Fibroblast of lung (primary cell): ENCODE results near the gene GLIS1. TPM values are rescaled to one million over a fixed set of nuclear protein-coding genes. Genes with fewer than 3 reads are reported as not detected.

Experiments
- DNase-seq, 2 donors: peaks; one replicate each; pipeline versions ENCODE4 v3.0.0 to v3.0.0-alpha.2; 2010; ENCODE audit warnings: low read depth in 2 of 2
- H2AFZ ChIP-seq: 2 replicates; pipeline ENCODE4 v1.5.1; 2012; ENCODE audit warnings: low read length, control low read depth, inconsistent platforms
- H3K27ac ChIP-seq: 2 replicates; pipeline ENCODE4 v1.5.1; 2011; ENCODE audit warnings: low read length, control low read depth; ENCODE audit not compliant: insufficient read depth
- H3K27me3 ChIP-seq: 2 replicates; pipeline ENCODE4 v1.5.1; 2011; ENCODE audit warnings: mild to moderate bottlenecking, low read length; ENCODE audit not compliant: control insufficient read depth, insufficient read depth
- H3K36me3 ChIP-seq: 2 replicates; pipeline ENCODE4 v1.5.1; 2011; ENCODE audit warnings: low read length; ENCODE audit not compliant: control insufficient read depth, insufficient read depth
- H3K4me1 ChIP-seq: 2 replicates; pipeline ENCODE4 v1.5.1; 2011; ENCODE audit warnings: low read length; ENCODE audit not compliant: control insufficient read depth, insufficient read depth; ENCODE audit errors: extremely low read depth
- H3K4me2 ChIP-seq: 2 replicates; pipeline ENCODE4 v1.5.1; 2011; ENCODE audit warnings: low read length, control low read depth; ENCODE audit not compliant: insufficient read depth; ENCODE audit errors: extremely low read depth
- H3K4me3 ChIP-seq, 4 experiments: fragments of 200-600 bp in 1 of 4; sonication (generic) in 1 of 4; replicated peaks in 1 of 4; 2 replicates each; pipeline ENCODE4 v1.5.1; 2011 to 2016; ENCODE audit warnings: low read length in 4 of 4, low read depth in 3 of 4, mild to moderate bottlenecking in 3 of 4, control low read depth in 2 of 4, inconsistent platforms in 1 of 4, mixed read lengths in 1 of 4; ENCODE audit not compliant: insufficient read depth in 1 of 4; ENCODE audit errors: control extremely low read depth in 1 of 4
- H3K79me2 ChIP-seq: 2 replicates; pipeline ENCODE4 v1.5.1; 2012; ENCODE audit warnings: mild to moderate bottlenecking, low read length, inconsistent platforms; ENCODE audit not compliant: control insufficient read depth, insufficient read depth
- H3K9ac ChIP-seq: 2 replicates; pipeline ENCODE4 v1.5.1; 2011; ENCODE audit warnings: mild to moderate bottlenecking, low read length, control low read depth; ENCODE audit not compliant: insufficient read depth
- H3K9me3 ChIP-seq: 2 replicates; pipeline ENCODE4 v1.5.1; 2012; ENCODE audit warnings: low read depth, low read length; ENCODE audit not compliant: control insufficient read depth, insufficient read depth
- H4K20me1 ChIP-seq: 2 replicates; pipeline ENCODE4 v1.5.1; 2011; ENCODE audit warnings: low read length; ENCODE audit not compliant: control insufficient read depth, insufficient read depth; ENCODE audit errors: extremely low read depth
- CTCF ChIP-seq, 2 donors: IDR thresholded peaks in 1 of 2; conservative IDR thresholded peaks in 1 of 2; 1 replicate in 1 of 2; 2 replicates in 1 of 2; pipeline ENCODE4 v1.5.1; 2011 to 2012; ENCODE audit warnings: low read length in 2 of 2, control low read depth in 1 of 2, inconsistent platforms in 1 of 2, low read depth in 1 of 2, mild to moderate bottlenecking in 1 of 2
- EZH2 ChIP-seq: IDR thresholded peaks from 2 replicates; pipeline ENCODE4 v1.5.1; 2012; ENCODE audit warnings: low read length, control low read depth, mild to moderate bottlenecking; ENCODE audit errors: missing control alignments
- polyA plus RNA-seq, 2 donors: library from polyadenylated mRNA; depleted of rRNA in 1 of 2; stranded (reverse) in 1 of 2; unstranded in 1 of 2; fragments of >200 nt; gene quantifications; 2 replicates each; pipeline ENCODE4 v1.2.1, GENCODE V29; 2011 to 2012; ENCODE audit warnings: missing spikeins in 1 of 2
- total RNA-seq: library from RNA; depleted of rRNA; stranded (reverse); fragments of >200 nt; gene quantifications from 2 replicates; pipeline ENCODE4 v1.2.1, GENCODE V29; 2014

The GLIS1 gene
- total and polyA plus RNA-seq, 2 donors (not counting 1 experiment from before 2014, with no cell fraction given), result under 0.01 to 0.05 TPM

- Histone ChIP-seq H2AFZ (no peak overlapping the region), H3K4me3 (no peak overlapping the region), H3K79me2 (no peaks in the 10 kb centered on the region), H3K36me3 (no peaks in the 10 kb centered on the region), H3K4me1 (peaks cover 2% of the 10 kb centered on the region), H3K9me3 (no peaks in the 10 kb centered on the region), H3K27ac (no peak overlapping the region), H4K20me1 (no peaks in the 10 kb centered on the region), H3K4me2 (no peak overlapping the region), H3K9ac (no peak overlapping the region), H3K27me3 (no peaks in the 10 kb centered on the region)
- TF ChIP-seq EZH2 (no peak), CTCF (conservative IDR thresholded peaks at IDR 0.05 in 1 of 2, IDR thresholded peaks at IDR 0.05 in 1 of 2; ENCODE audit: low read depth in 1 of 2, low read length in 2 of 2) (no peak)
- DNase-seq, result peak; percentile 21 to 71
Measured at GRCh38 chr1:53769780-53770179, 30.8 kb upstream of the GLIS1 start.

- Histone ChIP-seq H3K4me2 (no peak overlapping the region), H3K27ac (no peak overlapping the region), H2AFZ (no peak overlapping the region), H3K27me3 (no peaks in the 10 kb centered on the region), H3K79me2 (no peaks in the 10 kb centered on the region), H3K36me3 (no peaks in the 10 kb centered on the region), H4K20me1 (no peaks in the 10 kb centered on the region), H3K4me1 (peaks cover 2% of the 10 kb centered on the region), H3K9ac (no peak overlapping the region), H3K9me3 (no peaks in the 10 kb centered on the region), H3K4me3 (no peak overlapping the region)
- TF ChIP-seq EZH2, result no peak
- no peak for TF ChIP-seq CTCF (conservative IDR thresholded peaks at IDR 0.05 in 1 of 2, IDR thresholded peaks at IDR 0.05 in 1 of 2; ENCODE audit: low read depth in 1 of 2, low read length in 2 of 2)
- DNase-seq, result no peak
Measured at GRCh38 chr1:53769184-53769583, 30.2 kb upstream of the GLIS1 start.

- Histone ChIP-seq H3K79me2 (no peaks in the 10 kb centered on the region), H4K20me1 (no peaks in the 10 kb centered on the region), H3K36me3 (no peaks in the 10 kb centered on the region), H3K27ac (peak overlapping the region; percentile 6), H3K4me3 (peak overlapping the region; percentile 3 to 40 (median 33)), H3K4me2 (peak overlapping the region; percentile 39), H2AFZ (no peak overlapping the region), H3K9me3 (no peaks in the 10 kb centered on the region), H3K27me3 (no peaks in the 10 kb centered on the region), H3K9ac (no peak overlapping the region), H3K4me1 (peaks cover 2% of the 10 kb centered on the region)
- TF ChIP-seq CTCF (conservative IDR thresholded peaks at IDR 0.05 in 1 of 2, IDR thresholded peaks at IDR 0.05 in 1 of 2; ENCODE audit: low read depth in 1 of 2, low read length in 2 of 2), result no peak
- TF ChIP-seq EZH2, result no peak
- peak; percentile 61 to 82 for DNase-seq
Measured at GRCh38 chr1:53766831-53767405, 28.0 kb upstream of the GLIS1 start.
